SU-DHL-6 (cell line): ENCODE results near the gene PRCC.

Source experiments
- CTCF ChIP-seq: fragments of 200-600 bp; sonication (generic); IDR thresholded peaks from one replicate; pipeline ENCODE4 v1.5.1; 2017; ENCODE audit warnings: antibody characterized with exemption, mild to moderate bottlenecking, low read length, moderate library complexity; ENCODE audit not compliant: insufficient read depth, poor library complexity, severe bottlenecking
- EZH2phosphoT487 ChIP-seq: fragments of 200-600 bp; sonication (generic), shearing (Covaris generic); conservative IDR thresholded peaks from 2 replicates; pipeline ENCODE4 v1.6.1; 2018; ENCODE audit warnings: mild to moderate bottlenecking, antibody characterized with exemption, low read length, moderate library complexity, mixed read lengths

GRCh38 chr1:156839426-156840109 is 72.2 kb downstream of the PRCC start:
- TF ChIP-seq CTCF (no peak), EZH2phosphoT487 (no peak)
